ENCODE results near the gene B3GNT7. TPM values are rescaled to one million over a fixed set of nuclear protein-coding genes. Genes with fewer than 3 reads are reported as not detected.
A peak's percentile ranks its signal among the peaks of the same experiment; 100 is the strongest.
"Not testable (repeated sequence)": the region's sequence is repeated elsewhere in the genome, so short reads cannot be mapped to it uniquely, and the experiment has no call there.

Gene B3GNT7
- total RNA-seq, 6 donors from 2014 or later, result 64.5 to 108 (median 87.2) TPM

DNA sequence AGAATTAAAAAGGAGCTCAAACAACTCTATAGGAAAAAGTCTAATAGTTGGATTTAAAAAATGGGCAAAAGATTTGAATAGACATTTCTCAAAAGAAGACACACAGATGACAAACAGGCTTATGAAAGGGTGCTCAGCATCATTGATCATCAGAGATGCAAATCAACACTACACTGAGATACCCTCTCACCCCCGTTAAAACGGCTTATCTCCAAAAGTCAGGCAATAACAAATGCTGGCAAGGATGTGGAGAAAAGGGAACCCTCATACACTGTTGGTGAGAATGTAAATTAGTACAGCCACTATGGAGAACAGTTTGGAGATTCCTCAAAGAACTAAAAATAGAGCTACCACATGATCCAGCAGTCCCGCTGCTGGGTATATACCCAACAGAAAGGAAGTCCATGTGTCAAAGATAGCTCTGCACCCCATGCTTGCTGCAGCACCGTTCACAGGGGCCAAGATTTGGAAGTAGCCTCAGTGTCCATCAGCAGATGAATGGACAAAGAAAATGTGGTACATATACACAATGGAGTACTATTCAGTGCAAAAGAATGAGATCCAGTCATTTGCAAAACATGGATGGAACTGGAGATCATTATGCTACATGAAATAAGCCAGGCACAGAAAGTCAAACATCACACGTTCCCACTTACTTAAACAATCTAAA is 46.7 kb upstream of the B3GNT7 start:
- H3K9me3 ChIP-seq, result no peaks in the 10 kb centered on the region
- no peak for DNase-seq
- ATAC-seq (ENCODE audit: low FRiP score in 2 of 2), result peak in 1 of 2 donors; percentile 39

GRCh38 chr2:231349374-231349735 is 46.2 kb upstream of the B3GNT7 start:
- peak in 1 of 2 donors; percentile 10 for DNase-seq
- not testable (repeated sequence) for H3K9me3 ChIP-seq; H3K4me3 ChIP-seq; ATAC-seq (ENCODE audit: low FRiP score in 2 of 2); H3K36me3 ChIP-seq; H3K27ac ChIP-seq; H3K27me3 ChIP-seq
- H3K4me1 ChIP-seq, result peaks cover 0 to 16% (median 11%) of the 10 kb centered on the region in 4 donors
- WGBS, 2 donors, result 92 to 93% methylated on average over 10 of the region's 10 CpGs

More for the DNA sequence above, 46.7 kb upstream of the B3GNT7 start:
- Histone ChIP-seq H3K27me3 (no peaks in the 10 kb centered on the region), H3K36me3 (no peaks in the 10 kb centered on the region), H3K4me3 (no peak overlapping the region), H3K4me1 (peaks cover 0 to 16% (median 11%) of the 10 kb centered on the region in 4 donors), H3K27ac (peak overlapping the region in 1 of 4 donors; percentile 3)
- TF ChIP-seq POLR2AphosphoS5 (IDR thresholded peaks at IDR 0.05) (no peak), EP300 (IDR thresholded peaks at IDR 0.05) (no peak), POLR2A (IDR thresholded peaks at IDR 0.05) (peak in 1 of 4 donors; percentile 59)
- TF ChIP-seq, protein P1, sequence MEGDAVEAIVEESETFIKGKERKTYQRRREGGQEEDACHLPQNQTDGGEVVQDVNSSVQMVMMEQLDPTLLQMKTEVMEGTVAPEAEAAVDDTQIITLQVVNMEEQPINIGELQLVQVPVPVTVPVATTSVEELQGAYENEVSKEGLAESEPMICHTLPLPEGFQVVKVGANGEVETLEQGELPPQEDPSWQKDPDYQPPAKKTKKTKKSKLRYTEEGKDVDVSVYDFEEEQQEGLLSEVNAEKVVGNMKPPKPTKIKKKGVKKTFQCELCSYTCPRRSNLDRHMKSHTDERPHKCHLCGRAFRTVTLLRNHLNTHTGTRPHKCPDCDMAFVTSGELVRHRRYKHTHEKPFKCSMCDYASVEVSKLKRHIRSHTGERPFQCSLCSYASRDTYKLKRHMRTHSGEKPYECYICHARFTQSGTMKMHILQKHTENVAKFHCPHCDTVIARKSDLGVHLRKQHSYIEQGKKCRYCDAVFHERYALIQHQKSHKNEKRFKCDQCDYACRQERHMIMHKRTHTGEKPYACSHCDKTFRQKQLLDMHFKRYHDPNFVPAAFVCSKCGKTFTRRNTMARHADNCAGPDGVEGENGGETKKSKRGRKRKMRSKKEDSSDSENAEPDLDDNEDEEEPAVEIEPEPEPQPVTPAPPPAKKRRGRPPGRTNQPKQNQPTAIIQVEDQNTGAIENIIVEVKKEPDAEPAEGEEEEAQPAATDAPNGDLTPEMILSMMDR (IDR thresholded peaks at IDR 0.05), result no peak
- 44 to 56% methylated on average over 5 of the region's 5 CpGs for WGBS, 2 donors

DNA sequence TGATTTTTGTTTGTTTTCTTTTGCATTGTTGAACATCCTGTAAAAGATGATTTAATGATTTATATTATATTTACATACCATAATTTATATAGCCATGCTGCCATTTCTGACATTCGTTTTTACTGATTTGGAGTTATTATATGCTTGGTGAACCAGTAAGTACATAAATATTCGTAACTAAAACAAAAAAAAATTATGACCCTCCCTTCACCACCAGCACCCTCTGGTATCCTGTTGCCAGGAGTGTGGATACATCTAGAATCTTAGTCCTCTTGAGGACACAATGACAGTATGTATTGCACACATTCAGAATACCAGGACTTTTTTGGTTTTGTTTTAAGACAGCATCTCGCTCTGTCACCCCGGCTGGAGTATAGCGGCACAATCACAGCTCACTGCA is 43.9 kb upstream of the B3GNT7 start:
- Histone ChIP-seq H3K36me3 (no peaks in the 10 kb centered on the region), H3K4me1 (peaks cover 0 to 16% (median 11%) of the 10 kb centered on the region in 4 donors), H3K4me3 (no peak overlapping the region), H3K27me3 (no peaks in the 10 kb centered on the region), H3K9me3 (no peaks in the 10 kb centered on the region), H3K27ac (no peak overlapping the region)
- no peak for ATAC-seq (ENCODE audit: low FRiP score in 2 of 2)
- TF ChIP-seq POLR2A (IDR thresholded peaks at IDR 0.05), result no peak
- TF ChIP-seq POLR2AphosphoS5 (IDR thresholded peaks at IDR 0.05), result no peak
- TF ChIP-seq EP300 (IDR thresholded peaks at IDR 0.05), result no peak
- TF ChIP-seq, protein P1 (IDR thresholded peaks at IDR 0.05), result no peak
- DNase-seq, result no peak
- 88 to 96% methylated on average over 5 of the region's 5 CpGs for WGBS, 2 donors

- Histone ChIP-seq H3K4me3 (no peak overlapping the region), H3K27ac (no peak overlapping the region), H3K27me3 (no peaks in the 10 kb centered on the region), H3K4me1 (peaks cover 0 to 8% (median 3%) of the 10 kb centered on the region in 4 donors), H3K36me3 (no peaks in the 10 kb centered on the region), H3K9me3 (no peaks in the 10 kb centered on the region)
- ATAC-seq (ENCODE audit: low FRiP score in 2 of 2) (no peak), DNase-seq (peak in 1 of 2 donors; percentile 8)
- whole genome bisulfite sequencing, 2 donors, result 93 to 98% methylated on average over 3 to 5 of the region's 6 CpGs
- no peak for TF ChIP-seq POLR2A (IDR thresholded peaks at IDR 0.05)
Observed at GRCh38 chr2:231353469-231353868, 42.0 kb upstream of the B3GNT7 start.

DNA sequence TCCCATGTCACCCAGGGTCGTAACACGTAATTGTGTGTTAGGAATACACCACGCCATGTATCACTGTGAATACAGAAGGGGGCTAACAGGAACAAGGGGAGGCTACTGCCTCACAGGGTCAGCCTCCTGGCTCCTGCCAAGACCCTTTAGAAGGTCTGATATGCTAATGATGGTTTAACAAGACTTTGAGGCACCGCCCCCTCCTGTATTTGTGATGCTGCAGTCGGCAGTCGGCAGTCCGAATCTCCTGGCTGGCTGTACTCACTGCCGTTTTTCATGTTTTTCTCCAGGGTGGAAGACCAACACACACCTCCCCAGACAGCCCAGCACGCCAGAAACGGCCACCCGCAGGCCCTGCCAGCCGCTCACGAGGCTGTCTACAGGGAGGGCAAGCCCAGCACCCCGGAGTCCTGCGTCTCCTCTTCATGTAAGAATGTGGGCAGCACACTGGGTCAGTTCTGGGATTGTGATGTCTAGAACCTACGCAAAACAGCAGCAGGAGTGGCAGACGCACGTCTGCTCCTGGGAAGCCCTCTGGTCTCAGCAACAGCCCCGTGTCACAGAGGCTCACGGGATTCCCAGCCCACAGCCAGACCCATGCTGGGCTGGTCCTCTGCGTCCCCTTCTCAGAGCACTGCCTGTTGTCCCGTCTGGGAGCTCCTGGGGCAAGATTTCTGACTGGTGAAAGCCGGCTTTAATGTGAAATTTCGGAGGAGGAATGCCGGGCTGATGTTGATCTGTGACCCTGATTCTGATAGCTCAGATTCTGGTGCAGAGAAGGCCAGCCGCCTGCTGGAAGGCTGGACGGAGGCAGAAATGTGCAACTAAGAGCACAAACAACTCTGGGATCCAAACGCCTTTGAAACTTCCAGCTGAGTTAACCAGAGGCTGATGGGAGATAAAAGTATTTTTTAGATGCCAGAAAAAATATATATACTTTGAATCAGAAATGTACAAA is 39.7 kb upstream of the B3GNT7 start:
- WGBS, 2 donors, result 81% methylated on average over 18 to 27 of the region's 28 CpGs
- H3K9me3 ChIP-seq, result no peaks in the 10 kb centered on the region
- ATAC-seq (ENCODE audit: low FRiP score in 2 of 2), result peak; percentile 3 to 9
- H3K36me3 ChIP-seq, result peaks cover 0 to 4% (median under 1%) of the 10 kb centered on the region in 4 donors
- no peak overlapping the region for H3K4me3 ChIP-seq
- no peaks in the 10 kb centered on the region for H3K4me1 ChIP-seq
- no peaks in the 10 kb centered on the region for H3K27me3 ChIP-seq
- TF ChIP-seq POLR2AphosphoS5 (IDR thresholded peaks at IDR 0.05) (no peak), EP300 (IDR thresholded peaks at IDR 0.05) (no peak), POLR2A (IDR thresholded peaks at IDR 0.05) (no peak)
- TF ChIP-seq, protein P1 (IDR thresholded peaks at IDR 0.05), result no peak
- peak in 1 of 2 donors; percentile 64 for DNase-seq
- H3K27ac ChIP-seq, result no peak overlapping the region

Measured in upper lobe of left lung (tissue), 6 donors.